Stimulated activated CD4-positive, alpha-beta T cell treated with anti-CD3 and anti-CD28 coated beads, Interleukin-2, amount 100 ng/mL, for 24 hours (primary cell): ENCODE measurements around the gene IFNA14.
"Not testable (repeated sequence)": the region's sequence is repeated elsewhere in the genome, so short reads cannot be mapped to it uniquely, and the experiment has no call there.

Experiments used
- DNase-seq, 2 donors: peaks; one replicate each; pipeline ENCODE4 v3.0.0-alpha.2; 2020

IFNA14 gene

GRCh38 chr9:21239911-21240310 lies at the start of gene IFNA14:
Gene IFNA14, minus strand, starts transcription at chr9:21240005. Its CDS starts 70 bp downstream, at chr9:21239935.
- DNase-seq, result no peak

DNA sequence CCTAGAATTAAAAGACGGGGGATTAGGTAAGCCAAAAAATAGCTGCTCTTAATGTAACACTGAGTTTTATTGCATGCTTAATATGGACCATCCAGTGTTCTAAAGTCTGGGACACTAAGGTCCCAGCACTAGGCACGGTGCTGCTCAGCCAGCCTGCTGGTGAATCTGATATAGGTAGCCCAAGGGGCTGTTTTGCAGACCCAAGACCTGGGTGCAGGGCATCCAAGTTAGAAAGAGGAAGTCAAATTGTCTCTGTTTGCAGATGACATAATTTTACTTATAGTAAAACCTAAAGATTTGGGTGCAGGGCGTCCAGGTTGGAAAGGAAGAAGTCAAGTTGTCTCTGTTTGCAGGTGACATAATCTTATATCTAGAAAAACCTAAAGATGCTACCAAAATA lies 47.5 kb upstream of the IFNA14 start:
- no peak for DNase-seq

- no peak for DNase-seq
These were observed 46.9 kb upstream of the IFNA14 start for GRCh38 chr9:21286659-21287058.

- DNase-seq, result no peak
These were observed 46.3 kb upstream of the IFNA14 start for GRCh38 chr9:21286099-21286498.

DNA sequence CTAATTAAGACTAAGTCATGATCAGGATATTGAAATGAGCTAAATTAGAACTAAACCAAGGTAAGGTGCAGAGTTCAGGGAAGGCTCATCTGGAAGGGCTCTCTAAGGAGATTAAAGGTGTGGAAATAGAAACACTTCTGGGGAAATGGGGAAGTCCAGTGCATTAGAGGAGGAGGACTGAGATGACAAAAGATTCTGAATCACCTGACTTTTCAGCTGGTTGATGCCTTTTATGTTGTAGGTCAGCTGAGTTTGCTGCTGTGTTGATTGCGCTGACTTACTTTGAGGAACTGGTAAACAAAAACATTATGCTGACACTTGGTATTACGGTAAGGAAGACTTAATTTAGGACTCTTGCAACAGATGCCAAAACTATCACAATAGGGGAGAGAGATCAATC lies 41.5 kb upstream of the IFNA14 start:
- DNase-seq, result no peak

- DNase-seq, result no peak
These were observed 28.5 kb upstream of the IFNA14 start for GRCh38 chr9:21268347-21268657.

GRCh38 chr9:21267485-21268346 lies 27.9 kb upstream of the IFNA14 start:
- DNase-seq, result no peak

- DNase-seq, result no peak
These were observed 27.1 kb upstream of the IFNA14 start for GRCh38 chr9:21266733-21267484.

DNA sequence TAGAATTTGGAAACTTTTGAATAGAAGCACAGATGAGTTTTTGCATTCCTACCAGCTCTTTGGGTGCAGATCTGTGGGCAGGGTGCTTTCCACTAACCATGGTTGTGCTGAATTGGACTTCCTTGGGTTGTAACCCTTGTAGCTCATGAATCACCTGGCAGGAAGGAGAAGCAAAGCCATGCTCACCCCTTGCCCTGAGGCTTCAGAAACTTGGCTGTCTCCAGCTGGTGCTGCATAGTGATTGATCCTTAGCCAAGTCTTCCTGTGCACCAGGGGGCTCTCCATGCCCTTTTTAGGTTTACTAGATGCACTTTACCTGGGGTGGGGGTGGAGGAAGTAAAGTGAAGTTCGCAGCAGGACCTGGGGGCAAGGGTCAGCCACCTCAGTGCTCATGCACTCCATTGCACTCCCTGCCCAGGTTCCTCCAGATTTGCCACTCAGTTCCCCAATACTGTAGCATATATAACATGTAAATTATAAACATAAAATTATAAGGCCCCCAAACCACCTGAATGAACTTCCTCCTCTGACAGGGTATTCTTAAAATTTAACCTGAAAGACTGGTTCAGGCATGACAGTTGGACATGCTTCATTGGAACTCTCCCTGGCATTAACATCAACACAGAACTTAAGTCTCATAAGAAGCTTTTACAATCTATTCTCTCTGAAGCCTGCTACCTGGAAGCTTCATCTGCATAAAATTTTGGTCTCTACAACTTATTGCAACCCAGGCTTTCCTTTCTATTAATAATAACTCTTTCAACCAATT lies 25.8 kb upstream of the IFNA14 start:
- DNase-seq, result no peak

DNA sequence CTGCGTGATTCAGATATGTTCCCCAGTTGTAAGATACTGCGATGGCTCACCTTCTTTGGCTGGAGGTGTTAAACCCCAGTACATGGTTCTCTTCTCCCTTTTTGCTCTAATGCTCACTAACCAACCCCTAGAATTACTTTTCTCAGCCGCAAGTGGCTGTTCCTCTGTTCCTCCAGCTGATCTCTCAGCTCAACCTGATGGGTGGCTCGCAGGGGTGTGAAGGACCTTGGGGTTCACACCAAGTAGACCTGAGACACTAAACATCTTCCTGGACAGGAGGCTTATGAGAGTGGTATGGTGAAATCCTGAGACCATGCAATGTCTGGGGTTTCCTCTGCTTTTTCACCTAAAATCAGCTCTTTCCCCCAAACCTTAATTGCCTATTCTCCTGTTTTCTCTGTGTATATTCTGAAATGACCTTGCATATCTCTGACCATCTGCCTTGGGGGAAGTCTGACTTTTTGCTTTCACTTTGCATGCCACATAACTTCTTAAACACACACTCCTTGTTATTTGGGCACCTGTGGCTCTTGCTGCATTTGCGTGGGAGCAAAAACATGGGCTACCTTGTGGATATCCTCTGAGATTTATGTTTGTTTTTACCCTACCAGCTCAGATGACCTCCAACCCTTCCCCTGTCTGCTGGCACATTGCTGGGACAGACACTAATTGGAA lies 15.9 kb upstream of the IFNA14 start:
- no peak for DNase-seq

- DNase-seq, result no peak
These were observed 13.1 kb upstream of the IFNA14 start for GRCh38 chr9:21252721-21253547.

GRCh38 chr9:21251638-21252037 lies 11.8 kb upstream of the IFNA14 start:
- no peak for DNase-seq

DNA sequence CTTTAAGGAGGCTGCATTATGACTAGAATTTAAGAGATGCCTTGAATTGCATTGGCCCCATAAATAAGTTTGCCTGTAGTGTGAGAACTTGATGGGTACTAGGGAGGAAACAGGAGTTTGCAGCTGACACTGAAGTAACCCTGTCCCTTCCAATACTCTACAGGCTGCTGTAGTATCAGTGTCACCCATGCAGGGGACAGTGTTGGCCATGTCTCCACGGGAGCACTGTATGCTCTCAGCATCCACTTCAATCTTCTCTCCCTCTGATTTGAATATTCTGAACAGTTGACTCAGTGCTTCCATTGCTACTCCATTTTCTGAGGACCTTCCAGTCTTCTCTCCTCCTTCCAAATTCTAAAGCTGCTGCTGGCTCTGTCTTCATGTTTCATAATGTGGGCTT lies 11.4 kb upstream of the IFNA14 start:
- no peak for DNase-seq

DNA sequence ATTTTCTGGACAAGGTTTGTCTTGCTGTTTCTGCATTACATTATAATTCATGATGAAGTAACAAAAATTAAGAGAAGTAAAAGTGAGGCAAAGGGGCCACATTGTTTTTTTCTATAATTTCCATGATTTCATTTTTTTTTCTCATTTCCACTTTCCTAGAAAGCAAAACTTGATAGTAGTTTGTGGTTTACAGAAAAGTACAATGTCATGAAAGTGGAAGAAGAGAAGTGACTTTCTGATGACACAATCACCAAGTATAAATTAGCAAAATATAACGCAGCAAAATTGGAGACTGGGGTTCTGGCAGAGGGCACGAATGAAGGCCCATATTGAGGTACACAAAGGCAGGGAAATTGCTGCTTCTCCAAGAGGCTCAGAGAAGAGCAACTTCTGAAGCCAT lies 5.0 kb upstream of the IFNA14 start:
- no peak for DNase-seq

GRCh38 chr9:21236360-21236714 lies 3.5 kb downstream of the IFNA14 start:
- DNase-seq, result not testable (repeated sequence)

DNA sequence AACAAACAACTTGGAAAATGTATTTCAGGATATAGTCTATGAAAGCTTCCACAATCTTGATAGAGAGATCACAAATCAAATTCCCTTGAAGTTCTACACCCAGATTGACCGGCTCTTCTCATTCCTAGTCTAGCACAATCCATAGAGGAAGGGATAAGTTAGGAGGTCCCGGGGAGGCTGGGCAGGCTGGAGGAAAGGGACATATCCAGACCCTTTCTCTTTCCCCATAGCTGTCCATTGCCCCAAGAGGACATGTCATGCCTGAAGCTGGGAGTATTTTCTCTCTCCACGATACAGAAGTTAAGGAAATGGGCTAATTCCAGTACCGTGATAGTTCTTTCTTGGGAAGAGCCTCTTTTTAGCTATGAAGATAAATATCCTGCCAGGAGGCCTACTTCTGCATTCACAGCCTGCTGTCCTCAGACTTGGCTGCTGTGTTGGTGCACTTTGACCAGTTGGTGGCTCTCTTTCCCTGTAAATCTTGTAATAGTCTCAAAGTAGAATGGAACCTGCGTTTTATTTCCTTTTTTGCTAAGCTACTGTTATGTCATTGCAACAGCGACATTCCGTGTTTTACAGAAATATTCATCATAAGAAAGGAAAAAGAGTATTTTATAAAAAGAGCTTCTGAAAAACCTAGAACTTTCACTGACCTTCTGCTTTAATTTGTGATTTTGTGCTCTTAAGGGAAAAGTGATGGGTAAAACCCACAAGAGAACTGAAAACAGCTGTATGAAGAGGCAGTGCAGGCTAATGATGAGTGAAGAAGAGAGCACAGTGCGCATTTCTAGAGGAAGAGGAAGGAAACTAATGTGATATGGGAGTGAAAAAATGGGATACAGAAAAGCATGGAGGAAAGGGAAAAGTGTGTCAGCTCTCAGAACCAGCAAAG lies 4.1 kb downstream of the IFNA14 start:
- DNase-seq, result peak in 1 of 2 donors; percentile 22

DNA sequence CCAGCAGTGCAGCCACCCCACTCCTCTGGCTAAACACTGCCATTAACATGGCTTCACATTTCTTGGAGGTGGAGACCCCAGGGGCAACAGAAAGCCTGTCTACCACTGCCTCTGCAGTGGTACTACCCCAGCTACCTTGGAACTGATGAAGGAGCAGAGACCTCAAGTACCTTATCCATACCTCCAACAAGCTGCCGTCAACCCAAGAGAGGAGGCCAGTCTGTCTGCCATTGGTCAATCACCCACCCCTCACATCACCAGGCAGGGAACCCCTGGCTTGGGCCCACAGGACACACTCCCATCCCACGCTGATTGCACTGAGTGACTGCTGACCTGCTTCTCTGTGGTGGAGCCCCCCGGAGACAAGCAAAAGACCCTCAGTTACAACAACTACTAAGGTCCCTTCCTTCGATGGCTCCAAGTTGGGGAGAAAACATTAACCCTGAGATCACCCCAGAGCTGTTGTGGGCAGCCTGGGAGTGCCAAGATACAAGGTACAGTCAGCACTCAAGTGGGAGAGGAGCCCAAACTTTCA lies 5.6 kb downstream of the IFNA14 start:
- DNase-seq, result no peak

DNA sequence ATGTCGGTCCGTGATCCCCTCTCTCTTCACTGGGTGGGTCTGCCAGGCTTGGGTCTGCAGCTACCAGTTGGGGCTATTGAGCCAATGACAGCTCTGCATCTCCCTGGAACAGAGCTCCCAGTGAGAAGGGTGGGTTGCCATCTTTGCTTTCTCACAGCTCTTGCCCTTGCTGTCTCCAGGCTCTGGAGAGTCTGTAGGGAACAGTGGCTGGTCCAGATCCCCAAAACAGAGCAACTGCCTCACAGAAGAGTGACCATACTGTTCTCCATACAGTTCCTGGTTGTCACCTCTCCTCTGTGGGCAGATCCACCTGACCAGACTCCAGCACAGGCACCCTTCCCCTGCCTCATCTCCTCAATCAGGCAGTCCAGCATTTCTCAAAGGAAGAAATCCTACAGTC lies 6.5 kb downstream of the IFNA14 start:
- no peak for DNase-seq

- DNase-seq, result no peak
These were observed 11.7 kb downstream of the IFNA14 start, which contains the start of gene IFNA17 for GRCh38 chr9:21228122-21228521. Gene IFNA17, minus strand, starts transcription at chr9:21228222. Its CDS starts 49 bp downstream, at chr9:21228173.

- DNase-seq, result not testable (repeated sequence)
These were observed 22.6 kb downstream of the IFNA14 start, which contains the start of gene IFNA16 for GRCh38 chr9:21217211-21217610. Gene IFNA16, minus strand, starts transcription at chr9:21217311. Its CDS starts 6 bp downstream, at chr9:21217305.
